NCI-H2227 treated with DMSO at 0.1 percent for 48 hours (cell line): ENCODE measurements around the gene PRR22.
A peak's percentile ranks its signal among the peaks of the same experiment; 100 is the strongest.

Experiments
- DNase-seq: peaks from one replicate; lab custom pipeline; 2025; lab: John Stamatoyannopoulos, UW

Gene PRR22

DNA sequence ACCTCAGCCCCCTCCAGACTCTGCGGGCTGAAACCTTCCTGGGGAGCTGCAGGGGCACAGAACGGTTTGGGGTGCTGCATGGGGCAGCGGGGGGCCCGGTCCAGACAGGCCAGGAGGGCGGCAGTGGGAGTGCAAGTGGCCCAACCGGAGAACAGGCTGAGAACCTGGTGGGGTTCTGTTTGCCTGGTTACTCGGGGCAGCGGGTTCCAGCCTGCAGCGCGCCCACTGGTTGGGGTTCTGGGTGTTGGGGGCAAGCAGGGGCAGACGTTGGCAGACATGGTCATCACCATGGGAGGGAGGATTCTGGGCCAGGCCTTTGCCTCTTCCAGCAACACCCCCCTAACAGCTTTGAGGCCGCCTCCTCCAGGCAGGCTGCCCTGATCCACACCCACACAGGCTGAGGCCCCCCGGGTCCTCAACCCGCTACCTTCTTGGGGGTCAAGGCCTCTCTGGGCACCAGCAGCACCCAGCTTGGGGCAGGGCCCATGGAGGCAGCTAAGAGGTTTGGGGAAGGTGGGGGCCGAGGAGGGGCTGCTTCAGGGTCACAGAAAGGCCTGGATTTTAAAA is at the start of gene PRR22:
Gene PRR22 (minus strand): TSS at position 166 of the 567 bp plus-strand sequence. CDS start 86 bp downstream, at position 80.
- DNase-seq, result no peak

DNA sequence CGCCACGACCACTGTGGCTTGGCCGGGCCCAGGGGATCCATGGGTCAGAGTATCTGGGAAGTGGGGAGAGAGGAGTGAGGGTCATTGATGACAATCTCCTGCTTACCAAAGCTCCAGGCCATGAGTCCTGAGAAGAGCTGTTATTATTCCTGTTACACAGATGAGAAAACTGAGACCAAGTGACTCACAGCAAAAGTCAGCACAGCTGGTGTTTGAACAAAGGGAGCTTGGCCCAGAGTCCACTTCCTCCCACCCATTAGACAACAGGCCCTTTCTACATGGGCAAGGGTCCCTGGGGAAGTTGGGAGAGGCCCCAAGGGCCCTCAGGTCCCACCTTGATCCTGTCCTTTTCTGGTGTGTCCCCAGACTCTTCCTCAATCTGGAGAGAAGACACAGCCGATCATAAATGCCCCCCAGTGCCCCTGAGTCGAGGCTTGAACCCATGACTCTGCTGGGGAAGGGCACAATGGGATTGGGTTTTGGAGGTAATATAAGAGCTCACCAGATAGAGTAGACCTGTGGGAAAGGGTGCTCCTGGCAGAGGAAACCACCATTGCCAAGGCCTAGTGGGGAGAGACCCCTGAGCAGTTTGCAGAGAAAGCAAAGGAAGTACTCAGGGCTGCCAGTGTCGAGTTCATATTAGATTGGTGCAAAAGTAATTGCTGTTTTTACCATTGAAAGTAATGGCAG is 48.1 kb upstream of the PRR22 start:
- DNase-seq, result no peak

DNA sequence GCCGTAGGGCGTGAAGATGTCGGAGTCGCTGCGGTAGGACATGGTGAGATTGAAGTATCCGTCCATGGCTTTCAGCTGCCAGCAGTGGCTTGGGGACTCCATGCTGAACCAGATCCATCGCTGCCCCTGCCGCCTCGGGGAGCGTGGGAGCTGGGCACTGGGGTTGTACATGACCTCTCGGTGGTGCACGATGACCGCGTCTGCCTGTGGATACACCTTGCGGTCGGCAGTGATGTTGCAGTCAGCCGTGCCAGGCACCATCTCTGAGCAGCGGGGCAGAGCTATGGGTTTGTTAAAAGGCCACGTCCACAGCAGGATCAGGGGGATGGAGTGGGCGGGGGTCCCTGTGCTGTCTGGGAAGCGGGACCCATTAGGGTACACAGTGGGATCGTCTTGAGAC is 47.5 kb upstream of the PRR22 start:
- DNase-seq, result no peak

- no peak for DNase-seq
Measured at GRCh38 chr19:5831159-5831558, 46.6 kb upstream of the PRR22 start.

DNA sequence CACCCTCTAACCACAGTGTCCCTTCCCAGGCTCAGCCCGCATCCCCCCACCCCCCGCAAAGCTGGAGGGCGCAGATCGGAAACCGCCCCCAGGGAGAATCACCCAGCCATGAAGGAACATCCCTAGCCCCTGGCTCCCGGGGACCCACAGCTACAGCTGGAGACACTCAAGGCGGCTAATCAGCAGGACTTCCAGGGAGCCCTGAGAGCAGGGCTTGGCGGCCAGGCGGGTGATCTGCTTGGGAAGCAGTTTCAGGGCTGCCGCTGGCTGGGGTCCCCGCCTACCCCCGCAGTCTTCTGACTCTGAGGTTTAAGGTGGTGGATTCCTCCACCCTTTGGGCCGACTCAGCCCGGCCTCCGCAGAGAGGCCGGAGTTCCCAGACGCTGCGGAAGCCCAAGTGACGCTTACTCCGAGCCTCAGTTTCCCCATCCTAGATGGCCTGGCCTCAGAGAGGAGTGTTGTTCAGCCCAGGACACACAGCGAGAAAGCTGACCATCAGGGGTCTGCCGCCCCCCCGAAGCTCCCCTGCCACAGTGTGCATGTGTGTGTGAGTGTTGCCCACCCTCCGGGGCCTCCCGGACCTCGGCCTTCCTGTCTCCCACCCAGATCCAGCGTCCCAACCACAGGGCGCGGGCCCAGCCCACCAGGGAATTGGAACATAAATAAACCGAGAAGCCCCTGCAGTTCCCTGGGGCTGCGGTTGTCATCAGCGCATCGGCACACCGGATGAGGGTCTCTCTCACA is 45.2 kb upstream of the PRR22 start:
- DNase-seq, result no peak

- DNase-seq, result no peak
Measured at GRCh38 chr19:5828661-5829566, 44.4 kb upstream of the PRR22 start.

DNA sequence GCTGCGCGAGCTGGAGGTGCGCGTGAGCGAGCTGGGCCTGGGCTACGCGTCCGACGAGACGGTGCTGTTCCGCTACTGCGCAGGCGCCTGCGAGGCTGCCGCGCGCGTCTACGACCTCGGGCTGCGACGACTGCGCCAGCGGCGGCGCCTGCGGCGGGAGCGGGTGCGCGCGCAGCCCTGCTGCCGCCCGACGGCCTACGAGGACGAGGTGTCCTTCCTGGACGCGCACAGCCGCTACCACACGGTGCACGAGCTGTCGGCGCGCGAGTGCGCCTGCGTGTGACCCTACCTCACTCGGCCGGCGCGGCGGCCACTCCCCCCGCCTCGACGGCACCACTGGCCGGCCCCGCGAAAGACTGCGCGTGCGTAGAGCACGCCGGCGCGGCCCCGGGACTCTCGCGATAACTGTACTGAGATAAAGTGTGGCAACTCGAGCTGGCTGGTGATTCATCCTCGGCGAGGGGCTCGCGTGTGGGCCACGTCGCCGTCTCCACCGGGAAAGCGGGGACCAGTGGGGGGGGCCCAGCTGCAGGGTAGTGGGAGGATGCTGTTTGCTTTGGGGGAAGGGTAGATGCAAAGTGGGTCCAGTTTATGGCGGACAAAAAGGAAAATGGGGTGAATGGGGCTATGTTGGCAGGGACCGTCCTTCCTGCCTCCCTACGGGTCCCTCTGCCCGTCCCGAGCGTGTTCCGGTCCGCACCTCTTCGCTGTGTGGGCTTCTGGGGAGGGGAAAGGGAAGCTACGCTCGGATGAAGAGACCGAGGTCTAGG is 43.5 kb upstream of the PRR22 start:
- DNase-seq, result peak; percentile 87

- DNase-seq, result no peak
Measured at GRCh38 chr19:5827342-5827890, 42.9 kb upstream of the PRR22 start.

GRCh38 chr19:5826531-5827341 is 42.2 kb upstream of the PRR22 start:
- no peak for DNase-seq

- no peak for DNase-seq
Measured at GRCh38 chr19:5825178-5825577, 40.6 kb upstream of the PRR22 start.

DNA sequence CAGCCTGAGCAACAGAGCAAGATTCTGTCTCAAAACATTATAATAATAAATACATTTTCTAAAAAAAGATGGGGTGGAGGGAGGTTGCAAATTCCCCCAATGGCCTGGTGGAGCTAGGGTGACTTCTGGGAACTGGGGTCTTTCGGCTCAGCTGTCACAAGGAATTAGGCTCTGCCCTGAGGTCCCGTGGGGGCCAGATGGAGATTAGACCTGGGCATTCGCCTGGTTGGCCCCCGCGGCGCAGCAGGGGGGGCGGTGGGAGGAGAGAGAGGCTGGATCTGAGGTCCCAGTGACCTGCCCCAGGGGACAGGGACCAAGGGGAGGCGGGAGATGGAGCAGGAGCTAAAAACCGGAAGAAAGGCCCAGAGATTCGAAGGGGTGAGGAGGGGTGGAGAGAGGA is 40.2 kb upstream of the PRR22 start:
- DNase-seq, result no peak

GRCh38 chr19:5823579-5824281 is 39.2 kb upstream of the PRR22 start:
- no peak for DNase-seq

- no peak for DNase-seq
Measured at GRCh38 chr19:5822181-5822844, 37.8 kb upstream of the PRR22 start.

- no peak for DNase-seq
Measured at GRCh38 chr19:5821521-5822180, 37.1 kb upstream of the PRR22 start.

DNA sequence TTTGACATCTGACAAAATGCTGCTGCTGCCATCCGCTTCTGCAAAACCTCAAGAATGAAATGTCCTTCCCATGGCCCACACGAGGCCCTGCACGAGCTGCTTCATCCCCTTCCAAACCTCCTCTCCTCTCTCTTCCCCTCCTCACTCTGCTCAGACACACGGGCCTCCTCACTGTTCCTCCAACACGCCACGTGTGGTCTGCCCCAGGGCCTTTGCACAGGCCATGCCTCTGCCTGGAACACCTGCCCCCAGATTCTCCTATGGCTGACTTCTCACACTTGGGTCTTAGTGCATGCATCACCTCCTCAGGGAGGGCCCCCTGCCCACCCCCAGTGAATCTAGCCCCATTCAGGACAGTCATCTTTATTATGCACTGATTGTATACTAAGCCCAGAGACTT is 36.2 kb upstream of the PRR22 start:
- DNase-seq, result no peak

- DNase-seq, result no peak
Measured at GRCh38 chr19:5818594-5818993, 34.0 kb upstream of the PRR22 start.

GRCh38 chr19:5817218-5817617 is 32.7 kb upstream of the PRR22 start:
- DNase-seq, result no peak

GRCh38 chr19:5814852-5815246 is 30.3 kb upstream of the PRR22 start:
- no peak for DNase-seq
